Osteocyte (in vitro differentiated cells): ENCODE data around the gene LRRC51. TPM values are rescaled to one million over a fixed set of nuclear protein-coding genes. Genes with fewer than 3 reads are reported as not detected.
A peak's percentile ranks its signal among the peaks of the same experiment; 100 is the strongest.

Experiments
- DNase-seq: peaks from one replicate; pipeline ENCODE4 v3.0.0; 2021; ENCODE audit warnings: mixed read lengths; ENCODE audit not compliant: unreplicated experiment; ENCODE audit errors: extremely low spot score
- H3K27ac Mint-ChIP-seq: one replicate; pipeline ENCODE4 v1.8.0; 2021; ENCODE audit warnings: mild to moderate bottlenecking, mixed read lengths; ENCODE audit not compliant: unreplicated experiment
- H3K27me3 Mint-ChIP-seq: one replicate; pipeline ENCODE4 v1.8.0; 2021; ENCODE audit warnings: mixed read lengths; ENCODE audit not compliant: unreplicated experiment
- H3K36me3 Mint-ChIP-seq: one replicate; pipeline ENCODE4 v1.8.0; 2021; ENCODE audit warnings: mixed read lengths; ENCODE audit not compliant: unreplicated experiment
- H3K4me1 Mint-ChIP-seq: one replicate; pipeline ENCODE4 v1.8.0; 2021; ENCODE audit warnings: mixed read lengths; ENCODE audit not compliant: unreplicated experiment
- H3K4me3 Mint-ChIP-seq: one replicate; pipeline ENCODE4 v1.8.0; 2021; ENCODE audit warnings: mild to moderate bottlenecking, moderate library complexity, mixed read lengths; ENCODE audit not compliant: unreplicated experiment
- H3K9me3 Mint-ChIP-seq: one replicate; pipeline ENCODE4 v1.8.0; 2021; ENCODE audit warnings: mixed read lengths; ENCODE audit not compliant: unreplicated experiment
- CTCF ChIP-seq: fragments of 200-600 bp; sonication (generic); IDR thresholded peaks from 2 replicates; pipeline ENCODE4 v1.5.0; 2021; ENCODE audit warnings: antibody characterized with exemption, mild to moderate bottlenecking, moderate library complexity
- long read RNA-seq: library from polyadenylated mRNA; unstranded; transcript quantifications from one replicate; pipeline ENCODE4 v2.0.0, GENCODE V29; 2021
- total RNA-seq: library from RNA; stranded (reverse); gene quantifications from 2 replicates; pipeline ENCODE4 v1.2.1, GENCODE V29; 2021

The LRRC51 gene
- total RNA-seq, result 9.1 and 10.9 TPM in 2 replicates
- long read RNA-seq, transcript LRTOMT-201 (6 exons, 2,642 nt), result major isoform, 13 of 20 reads
- long read RNA-seq, partial matches to known transcripts, result 0 of 20 reads
- long read RNA-seq, other reads (novel, unspliced or antisense), result 0 of 20 reads

GRCh38 chr11:72080326-72081183 is at the start of gene LRRC51, which contains the start of gene NUMA1:
LRRC51 (plus strand) TSS chr11:72080850; CDS start chr11:72089084, 8,234 bp downstream.
NUMA1 (minus strand) TSS chr11:72080542; CDS start chr11:72035943, 44,599 bp downstream.
- Mint-ChIP-seq H3K36me3 (peaks cover 3% of the 10 kb centered on the region), H3K4me1 (peaks cover 30% of the 10 kb centered on the region), H3K27me3 (no peaks in the 10 kb centered on the region), H3K9me3 (no peaks in the 10 kb centered on the region), H3K4me3 (peak within 1 kb of the TSS; percentile 88), H3K27ac (peak within 1 kb of the TSS; percentile 99)
- no peak for TF ChIP-seq CTCF
- peak; percentile 99 for DNase-seq

- Mint-ChIP-seq H3K4me3 (no peak overlapping the region), H3K27me3 (no peaks in the 10 kb centered on the region), H3K36me3 (peaks cover 14% of the 10 kb centered on the region), H3K9me3 (no peaks in the 10 kb centered on the region), H3K27ac (no peak overlapping the region), H3K4me1 (peaks cover 15% of the 10 kb centered on the region)
- no peak for TF ChIP-seq CTCF
- DNase-seq, result no peak
These were observed 44.0 kb upstream of the LRRC51 start for GRCh38 chr11:72036687-72037086.

- Mint-ChIP-seq H3K4me3 (no peak overlapping the region), H3K36me3 (peaks cover 14% of the 10 kb centered on the region), H3K27ac (no peak overlapping the region), H3K9me3 (no peaks in the 10 kb centered on the region), H3K27me3 (no peaks in the 10 kb centered on the region), H3K4me1 (peaks cover 24% of the 10 kb centered on the region)
- no peak for DNase-seq
- TF ChIP-seq CTCF, result no peak
These were observed 42.9 kb upstream of the LRRC51 start for GRCh38 chr11:72037554-72038311.

- no peaks in the 10 kb centered on the region for H3K9me3 Mint-ChIP-seq
- TF ChIP-seq CTCF, result no peak
- peaks cover 28% of the 10 kb centered on the region for H3K4me1 Mint-ChIP-seq
- no peak for DNase-seq
- no peaks in the 10 kb centered on the region for H3K27me3 Mint-ChIP-seq
- peaks cover 12% of the 10 kb centered on the region for H3K36me3 Mint-ChIP-seq
- H3K4me3 Mint-ChIP-seq, result no peak overlapping the region
- no peak overlapping the region for H3K27ac Mint-ChIP-seq
These were observed 42.2 kb upstream of the LRRC51 start for GRCh38 chr11:72038491-72038890.
